Lower leg skin (tissue), 4 donors: ENCODE data around the gene SERPINA10. TPM values are rescaled to one million over a fixed set of nuclear protein-coding genes. Genes with fewer than 3 reads are reported as not detected.

Source experiments
- DNase-seq, 2 donors: peaks; one replicate each; pipeline ENCODE4 v3.0.0-alpha.2; 2019; ENCODE audit warnings: low spot score in 2 of 2
- H3K4me3 ChIP-seq: fragments of 200-600 bp; sonication (generic); 2 replicates; pipeline ENCODE4 v1.5.1; 2017; ENCODE audit warnings: mild to moderate bottlenecking, low read depth; ENCODE audit not compliant: poor library complexity, severe bottlenecking
- CTCF ChIP-seq, 3 donors: fragments of 450-650 bp; IDR thresholded peaks; one replicate each; pipeline ENCODE4 v1.5.1; 2016; ENCODE audit warnings: antibody characterized with exemption in 3 of 3, mild to moderate bottlenecking in 3 of 3, moderate library complexity in 2 of 3
- POLR2A ChIP-seq, 2 donors: fragments of 450-650 bp; IDR thresholded peaks; one replicate each; pipeline ENCODE4 v1.6.1; 2016 to 2017; ENCODE audit warnings: antibody characterized with exemption in 2 of 2, mild to moderate bottlenecking in 1 of 2, moderate library complexity in 1 of 2
- WGBS, 2 donors: methylation state at CpG; one replicate each; pipeline ENCODE4 v1.1.5; 2018; 5-methylcytosine and 5-hydroxymethylcytosine counted together
- intact Hi-C: fragments of 100-400 bp; cut with DNase I; formaldehyde crosslinking; loops from one replicate; pipeline ENCODE4 v1.15.0; 2023; ENCODE audit warnings: low total_unique reads
- total RNA-seq, 4 donors: library from RNA; depleted of rRNA; stranded (reverse); fragments of >200 nt; gene quantifications; one replicate each; pipeline ENCODE4 v1.1.0, GENCODE V29; 2016

Gene SERPINA10
- total RNA-seq, 4 donors from 2014 or later: not detected

GRCh38 chr14:94312481-94313246 is 19.6 kb upstream of the SERPINA10 start:
- TF ChIP-seq CTCF (IDR thresholded peaks at IDR 0.05) (no peak), POLR2A (IDR thresholded peaks at IDR 0.05) (no peak)
- DNase-seq: no peak
- no peak overlapping the region for H3K4me3 ChIP-seq
- WGBS, 2 donors: 70 to 71% methylated on average over 6 of the region's 6 CpGs
- intact Hi-C loops: no loop called here

- 79 to 100% methylated on average over 3 of the region's 3 CpGs for WGBS, 2 donors
- DNase-seq: no peak
- no peak for TF ChIP-seq POLR2A (IDR thresholded peaks at IDR 0.05)
- no peak for TF ChIP-seq CTCF (IDR thresholded peaks at IDR 0.05)
- intact Hi-C loops: no loop called here
- no peak overlapping the region for H3K4me3 ChIP-seq
Observed at GRCh38 chr14:94310248-94310647, 17.2 kb upstream of the SERPINA10 start.

DNA sequence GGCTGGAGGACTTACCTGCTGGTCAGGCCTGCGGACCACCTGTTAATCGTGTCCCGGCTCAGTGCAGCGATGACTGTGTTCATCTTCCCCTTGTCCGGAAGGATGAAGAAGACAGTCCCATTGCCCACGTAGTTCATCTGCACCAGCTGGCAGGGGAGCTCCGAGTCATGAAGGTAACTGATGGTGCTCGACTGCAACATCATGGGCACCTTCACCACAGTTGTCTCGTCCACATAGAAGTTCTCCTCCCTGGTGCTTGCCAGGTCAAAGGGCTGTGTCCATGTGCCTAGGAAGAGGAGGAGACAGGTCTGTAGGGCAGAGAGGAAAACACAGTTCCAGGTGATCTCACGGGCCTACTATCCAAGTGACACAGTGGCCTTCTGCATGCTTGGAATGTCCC is 16.7 kb upstream of the SERPINA10 start:
- no peak for TF ChIP-seq CTCF (IDR thresholded peaks at IDR 0.05)
- TF ChIP-seq POLR2A (IDR thresholded peaks at IDR 0.05): no peak
- H3K4me3 ChIP-seq: no peak overlapping the region
- no peak for DNase-seq
- 89 to 97% methylated on average over 10 of the region's 10 CpGs for WGBS, 2 donors
- intact Hi-C loops: no loop called here

GRCh38 chr14:94307410-94307992 is 14.4 kb upstream of the SERPINA10 start:
- DNase-seq: no peak
- H3K4me3 ChIP-seq: no peak overlapping the region
- WGBS, 2 donors: 30 to 38% methylated on average over 5 of the region's 5 CpGs
- TF ChIP-seq POLR2A (IDR thresholded peaks at IDR 0.05) (no peak), CTCF (IDR thresholded peaks at IDR 0.05) (no peak)
- intact Hi-C loops: no loop called here

- 66 to 81% methylated on average over 12 of the region's 12 CpGs for WGBS, 2 donors
- DNase-seq: no peak
- intact Hi-C loops: no loop called here
- TF ChIP-seq POLR2A (IDR thresholded peaks at IDR 0.05) (no peak), CTCF (IDR thresholded peaks at IDR 0.05) (no peak)
- H3K4me3 ChIP-seq: no peak overlapping the region
Observed at GRCh38 chr14:94306047-94306978, 13.2 kb upstream of the SERPINA10 start.
